Right atrium auricular region (tissue), 2 donors: ENCODE results near the gene PLEKHA7. TPM values are rescaled to one million over a fixed set of nuclear protein-coding genes. Genes with fewer than 3 reads are reported as not detected.
A peak's percentile ranks its signal among the peaks of the same experiment; 100 is the strongest.

ENCODE experiments used
- DNase-seq: peaks from one replicate; pipeline ENCODE4 v3.0.0-alpha.2; 2019; ENCODE audit warnings: low spot score
- H3K27ac ChIP-seq, 2 donors: fragments of 200-600 bp; sonication (generic); 1 replicate in 1 of 2; 2 replicates in 1 of 2; pipeline ENCODE4 v1.5.1; 2016 to 2019
- H3K27me3 ChIP-seq, 2 donors: fragments of 200-600 bp; sonication (generic); one replicate each; pipeline versions ENCODE4 v1.5.1 to v1.6.0; 2017 to 2019
- H3K36me3 ChIP-seq: fragments of 200-600 bp; sonication (generic); one replicate; pipeline ENCODE4 v1.5.1; 2016
- H3K4me1 ChIP-seq, 2 donors: fragments of 200-600 bp; sonication (generic); one replicate each; pipeline versions ENCODE4 v1.5.1 to v1.6.0; 2017 to 2019
- H3K4me3 ChIP-seq, 2 donors: fragments of 200-600 bp; sonication (generic); 1 replicate in 1 of 2; 2 replicates in 1 of 2; pipeline ENCODE4 v1.5.1; 2017 to 2019; ENCODE audit warnings: mild to moderate bottlenecking in 1 of 2, moderate library complexity in 1 of 2
- H3K9me3 ChIP-seq, 2 donors: fragments of 200-600 bp; sonication (generic); one replicate each; pipeline ENCODE4 v1.5.1; 2019
- total RNA-seq, 2 donors: library from RNA; depleted of rRNA; stranded (reverse); fragments of >200 nt; gene quantifications; one replicate each; pipeline ENCODE4 v1.1.0, GENCODE V29; 2016
- TF ChIP-seq, protein P1 (sequence below), 2 donors: fragments of 200-600 bp; sonication (generic); IDR thresholded peaks; one replicate each; pipeline ENCODE4 v1.5.1; 2019; ENCODE audit warnings: antibody characterized with exemption in 2 of 2

Gene PLEKHA7
- total RNA-seq, 2 donors from 2014 or later, result 18.8 to 24.6 TPM

DNA sequence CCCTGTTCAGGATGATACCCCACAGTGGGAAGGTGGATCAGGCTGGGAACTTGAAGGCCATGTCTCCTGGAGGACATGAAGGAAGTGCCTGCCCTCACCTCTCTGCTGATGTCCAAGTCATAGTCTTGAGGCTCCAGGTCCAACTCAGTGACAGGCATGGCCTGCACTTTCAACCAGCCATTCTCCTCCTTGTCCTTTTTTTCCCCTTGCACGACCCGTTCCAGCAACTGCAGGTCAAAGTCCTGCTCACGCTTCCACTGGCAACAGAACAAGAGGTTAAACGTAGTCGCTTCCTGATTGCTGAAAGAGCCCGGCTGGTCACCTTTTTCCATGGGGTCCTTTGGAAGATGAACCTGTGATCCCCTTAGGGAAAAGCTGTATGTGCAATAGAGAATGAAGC is 228.1 kb downstream of the PLEKHA7 start:
- Histone ChIP-seq H3K36me3 (no peaks in the 10 kb centered on the region), H3K27me3 (no peaks in the 10 kb centered on the region), H3K4me3 (no peak overlapping the region), H3K27ac (no peak overlapping the region), H3K9me3 (no peaks in the 10 kb centered on the region), H3K4me1 (peaks cover 0 to 66% of the 10 kb centered on the region in 2 donors)
- no peak for DNase-seq
- TF ChIP-seq, protein P1, sequence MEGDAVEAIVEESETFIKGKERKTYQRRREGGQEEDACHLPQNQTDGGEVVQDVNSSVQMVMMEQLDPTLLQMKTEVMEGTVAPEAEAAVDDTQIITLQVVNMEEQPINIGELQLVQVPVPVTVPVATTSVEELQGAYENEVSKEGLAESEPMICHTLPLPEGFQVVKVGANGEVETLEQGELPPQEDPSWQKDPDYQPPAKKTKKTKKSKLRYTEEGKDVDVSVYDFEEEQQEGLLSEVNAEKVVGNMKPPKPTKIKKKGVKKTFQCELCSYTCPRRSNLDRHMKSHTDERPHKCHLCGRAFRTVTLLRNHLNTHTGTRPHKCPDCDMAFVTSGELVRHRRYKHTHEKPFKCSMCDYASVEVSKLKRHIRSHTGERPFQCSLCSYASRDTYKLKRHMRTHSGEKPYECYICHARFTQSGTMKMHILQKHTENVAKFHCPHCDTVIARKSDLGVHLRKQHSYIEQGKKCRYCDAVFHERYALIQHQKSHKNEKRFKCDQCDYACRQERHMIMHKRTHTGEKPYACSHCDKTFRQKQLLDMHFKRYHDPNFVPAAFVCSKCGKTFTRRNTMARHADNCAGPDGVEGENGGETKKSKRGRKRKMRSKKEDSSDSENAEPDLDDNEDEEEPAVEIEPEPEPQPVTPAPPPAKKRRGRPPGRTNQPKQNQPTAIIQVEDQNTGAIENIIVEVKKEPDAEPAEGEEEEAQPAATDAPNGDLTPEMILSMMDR (IDR thresholded peaks at IDR 0.05), result no peak

- Histone ChIP-seq H3K4me3 (no peak overlapping the region), H3K4me1 (peaks cover 0 to 61% of the 10 kb centered on the region in 2 donors), H3K36me3 (no peaks in the 10 kb centered on the region), H3K27me3 (no peaks in the 10 kb centered on the region), H3K27ac (peak overlapping the region in 1 of 2 donors; percentile 54), H3K9me3 (no peaks in the 10 kb centered on the region)
- peak; percentile 91 for DNase-seq
- TF ChIP-seq, protein P1 (IDR thresholded peaks at IDR 0.05), result peak; percentile 89 to 94
Measured at GRCh38 chr11:16785520-16786128, 228.6 kb downstream of the PLEKHA7 start.

DNA sequence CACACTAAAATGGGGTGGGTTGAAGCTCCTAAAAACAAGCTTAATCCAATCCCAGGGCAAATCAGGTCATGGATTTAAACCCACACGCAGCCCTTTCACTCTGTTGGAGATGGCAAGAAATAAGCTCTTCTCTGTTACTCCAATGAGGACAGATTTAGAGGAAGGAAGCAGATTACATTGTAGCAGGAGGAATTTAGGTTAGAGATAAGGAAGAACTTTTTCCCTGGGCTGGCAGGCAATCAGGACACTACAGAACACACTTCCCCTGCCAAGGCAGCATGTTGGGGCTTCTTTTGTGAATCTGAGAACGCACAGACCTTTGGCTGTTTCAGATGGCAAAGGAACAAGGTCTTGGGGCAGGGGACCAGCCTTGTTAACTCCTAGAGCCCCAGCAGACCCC is 229.5 kb downstream of the PLEKHA7 start:
- Histone ChIP-seq H3K27ac (peak overlapping the region in 1 of 2 donors; percentile 54), H3K4me1 (peaks cover 0 to 58% of the 10 kb centered on the region in 2 donors), H3K9me3 (no peaks in the 10 kb centered on the region), H3K27me3 (no peaks in the 10 kb centered on the region), H3K36me3 (no peaks in the 10 kb centered on the region), H3K4me3 (no peak overlapping the region)
- no peak for DNase-seq
- TF ChIP-seq, protein P1 (IDR thresholded peaks at IDR 0.05), result no peak

- H3K4me1 ChIP-seq, result peaks cover 0 to 54% of the 10 kb centered on the region in 2 donors
- TF ChIP-seq, protein P1 (IDR thresholded peaks at IDR 0.05), result no peak
Measured at GRCh38 chr11:16784097-16784496, 230.1 kb downstream of the PLEKHA7 start.

GRCh38 chr11:16783321-16783801 is 230.9 kb downstream of the PLEKHA7 start:
- no peak for DNase-seq
- no peaks in the 10 kb centered on the region for H3K9me3 ChIP-seq
- no peaks in the 10 kb centered on the region for H3K36me3 ChIP-seq
- TF ChIP-seq, protein P1 (IDR thresholded peaks at IDR 0.05), result no peak
- peaks cover 0 to 46% of the 10 kb centered on the region in 2 donors for H3K4me1 ChIP-seq
- no peaks in the 10 kb centered on the region for H3K27me3 ChIP-seq
- no peak overlapping the region for H3K27ac ChIP-seq
- no peak overlapping the region for H3K4me3 ChIP-seq

More at GRCh38 chr11:16784097-16784496, 230.1 kb downstream of the PLEKHA7 start:
- Histone ChIP-seq H3K36me3 (no peaks in the 10 kb centered on the region), H3K9me3 (no peaks in the 10 kb centered on the region), H3K27me3 (no peaks in the 10 kb centered on the region), H3K4me3 (no peak overlapping the region), H3K27ac (peak overlapping the region in 1 of 2 donors; percentile 54)
- DNase-seq, result no peak
